Neural cell (in vitro differentiated cells): ENCODE results near the gene PAIP1. TPM values are rescaled to one million over a fixed set of nuclear protein-coding genes. Genes with fewer than 3 reads are reported as not detected.

Experiments
- H2AFZ ChIP-seq: fragments of 200-600, 300-800 bp; sonication (generic), shearing (Covaris generic); 2 replicates; pipeline ENCODE4 v1.6.0; 2014; ENCODE audit warnings: low read depth, mild to moderate bottlenecking, antibody characterized with exemption, low read length, moderate library complexity
- H3F3A ChIP-seq: fragments of 200-600 bp; shearing (Covaris generic); 2 replicates; pipeline ENCODE4 v1.6.1; 2016; ENCODE audit warnings: mild to moderate bottlenecking, moderate library complexity, mixed read lengths, antibody characterized with exemption, low read length; ENCODE audit not compliant: insufficient read depth, poor library complexity, severe bottlenecking
- H3K27ac ChIP-seq: fragments of 200-600, 300-800 bp; sonication (generic), shearing (Covaris generic); 2 replicates; pipeline ENCODE4 v1.5.1; 2014; ENCODE audit warnings: mild to moderate bottlenecking, low read length, moderate library complexity
- H3K27me3 ChIP-seq: fragments of 300-800, 200-600 bp; sonication (generic), shearing (Covaris generic); 2 replicates; pipeline ENCODE4 v1.6.0; 2014; ENCODE audit warnings: mild to moderate bottlenecking, low read depth, low read length, moderate library complexity; ENCODE audit not compliant: insufficient read depth
- H3K36me3 ChIP-seq: fragments of 300-800, 200-600 bp; sonication (generic), shearing (Covaris generic); 2 replicates; pipeline ENCODE4 v1.5.1; 2014; ENCODE audit warnings: mild to moderate bottlenecking, antibody characterized with exemption, low read length, moderate library complexity; ENCODE audit not compliant: insufficient read depth
- H3K4me2 ChIP-seq: fragments of 300-800, 200-600 bp; sonication (generic), shearing (Covaris generic); 2 replicates; pipeline ENCODE4 v1.6.0; 2014; ENCODE audit warnings: mild to moderate bottlenecking, low read length
- H3K4me3 ChIP-seq: fragments of 300-800, 200-600 bp; sonication (generic), shearing (Covaris generic); 2 replicates; pipeline ENCODE4 v1.5.1; 2014; ENCODE audit warnings: mild to moderate bottlenecking, low read length, moderate library complexity
- H3K79me2 ChIP-seq: fragments of 200-600 bp; shearing (Covaris generic); replicated peaks from 2 replicates; pipeline ENCODE4 v1.6.0; 2014; ENCODE audit warnings: mild to moderate bottlenecking, low read length, moderate library complexity; ENCODE audit not compliant: insufficient read depth
- H3K9ac ChIP-seq: fragments of 300-800, 200-600 bp; sonication (generic), shearing (Covaris generic); 2 replicates; pipeline ENCODE4 v1.6.1; 2016; ENCODE audit warnings: mild to moderate bottlenecking, low read length, mixed read lengths
- H3K9me2 ChIP-seq: fragments of 200-600 bp; shearing (Covaris generic); 2 replicates; pipeline ENCODE4 v1.6.1; 2016; ENCODE audit warnings: mild to moderate bottlenecking, low read length, mixed read lengths; ENCODE audit not compliant: insufficient read depth
- H3K9me3 ChIP-seq: fragments of 200-600, 300-800 bp; sonication (generic), shearing (Covaris generic); 2 replicates; pipeline ENCODE4 v1.6.1; 2016; ENCODE audit warnings: mild to moderate bottlenecking, mixed run types, low read length, moderate library complexity, mixed read lengths
- H4K20me1 ChIP-seq: fragments of 200-600 bp; shearing (Covaris generic); 2 replicates; pipeline ENCODE4 v1.6.1; 2016; ENCODE audit warnings: mild to moderate bottlenecking, mixed run types; ENCODE audit not compliant: insufficient read depth
- EP300 ChIP-seq: fragments of 450-650 bp; conservative IDR thresholded peaks from 2 replicates; pipeline ENCODE4 v1.6.1; 2014; ENCODE audit warnings: antibody characterized with exemption, mild to moderate bottlenecking, moderate library complexity; ENCODE audit not compliant: poor library complexity, severe bottlenecking
- EZH2 ChIP-seq: fragments of 200-600, 300-800 bp; shearing (Covaris generic), sonication (generic); IDR thresholded peaks from 2 replicates; pipeline ENCODE4 v1.6.1; 2014; ENCODE audit warnings: antibody characterized with exemption, low read length, borderline replicate concordance, mild to moderate bottlenecking; ENCODE audit not compliant: insufficient read depth, poor library complexity, severe bottlenecking
- MXI1 ChIP-seq: fragments of 450-650 bp; conservative IDR thresholded peaks from 2 replicates; pipeline ENCODE4 v1.6.1; 2014; ENCODE audit warnings: antibody characterized with exemption, mild to moderate bottlenecking; ENCODE audit not compliant: poor library complexity, severe bottlenecking
- POLR2AphosphoS5 ChIP-seq: IDR thresholded peaks from 2 replicates; pipeline ENCODE4 v1.6.1; 2012
- RAD21 ChIP-seq: fragments of 450-650 bp; conservative IDR thresholded peaks from 2 replicates; pipeline ENCODE4 v1.6.1; 2014; ENCODE audit warnings: antibody characterized with exemption, mild to moderate bottlenecking, moderate library complexity
- SMC3 ChIP-seq: fragments of 450-650 bp; conservative IDR thresholded peaks from 2 replicates; pipeline ENCODE4 v1.6.1; 2014; ENCODE audit warnings: antibody characterized with exemption, mild to moderate bottlenecking, moderate library complexity; ENCODE audit not compliant: poor library complexity
- TAF1 ChIP-seq: IDR thresholded peaks from 2 replicates; pipeline ENCODE4 v1.6.1; 2012; ENCODE audit warnings: low read depth
- polyA plus RNA-seq: library from polyadenylated mRNA; depleted of rRNA; stranded (reverse); fragments of >200 nt; gene quantifications from 2 replicates; pipeline ENCODE4 v1.2.3, GENCODE V29; 2014
- TF ChIP-seq, protein P1 (sequence below): fragments of 450-650 bp; IDR thresholded peaks from 2 replicates; pipeline ENCODE4 v1.5.1; 2014; ENCODE audit warnings: antibody characterized with exemption, mild to moderate bottlenecking, moderate library complexity; ENCODE audit not compliant: poor library complexity, severe bottlenecking
- TF ChIP-seq, protein P2 (sequence below): IDR thresholded peaks from 2 replicates; pipeline ENCODE4 v1.6.1; 2012; ENCODE audit warnings: borderline replicate concordance

Gene PAIP1
- polyA plus RNA-seq, 1 donor from 2014 or later: 276 TPM

DNA sequence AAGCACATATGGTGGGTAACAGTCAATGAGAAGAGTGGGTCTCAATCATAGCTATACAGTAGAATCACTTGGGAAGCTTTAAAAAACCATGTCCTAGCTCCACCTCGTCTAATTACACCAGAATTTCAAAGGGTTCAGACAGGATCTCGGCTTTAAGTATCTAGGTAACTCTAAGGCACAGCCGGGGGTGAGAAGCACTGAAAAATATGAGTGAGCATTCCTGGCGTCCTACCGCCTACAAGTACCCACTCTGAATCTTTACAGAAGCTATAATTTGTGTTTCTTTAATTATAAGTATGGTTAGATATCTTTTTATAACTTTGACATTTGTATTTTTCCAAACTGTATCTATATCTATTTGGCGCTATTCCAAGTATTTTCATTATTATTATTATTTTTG lies 16.1 kb downstream of the PAIP1 start:
- no peak for TF ChIP-seq EZH2
- TF ChIP-seq TAF1: no peak
- TF ChIP-seq RAD21: no peak
- TF ChIP-seq, protein P1, sequence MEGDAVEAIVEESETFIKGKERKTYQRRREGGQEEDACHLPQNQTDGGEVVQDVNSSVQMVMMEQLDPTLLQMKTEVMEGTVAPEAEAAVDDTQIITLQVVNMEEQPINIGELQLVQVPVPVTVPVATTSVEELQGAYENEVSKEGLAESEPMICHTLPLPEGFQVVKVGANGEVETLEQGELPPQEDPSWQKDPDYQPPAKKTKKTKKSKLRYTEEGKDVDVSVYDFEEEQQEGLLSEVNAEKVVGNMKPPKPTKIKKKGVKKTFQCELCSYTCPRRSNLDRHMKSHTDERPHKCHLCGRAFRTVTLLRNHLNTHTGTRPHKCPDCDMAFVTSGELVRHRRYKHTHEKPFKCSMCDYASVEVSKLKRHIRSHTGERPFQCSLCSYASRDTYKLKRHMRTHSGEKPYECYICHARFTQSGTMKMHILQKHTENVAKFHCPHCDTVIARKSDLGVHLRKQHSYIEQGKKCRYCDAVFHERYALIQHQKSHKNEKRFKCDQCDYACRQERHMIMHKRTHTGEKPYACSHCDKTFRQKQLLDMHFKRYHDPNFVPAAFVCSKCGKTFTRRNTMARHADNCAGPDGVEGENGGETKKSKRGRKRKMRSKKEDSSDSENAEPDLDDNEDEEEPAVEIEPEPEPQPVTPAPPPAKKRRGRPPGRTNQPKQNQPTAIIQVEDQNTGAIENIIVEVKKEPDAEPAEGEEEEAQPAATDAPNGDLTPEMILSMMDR: no peak
- TF ChIP-seq MXI1: no peak
- TF ChIP-seq, protein P2, sequence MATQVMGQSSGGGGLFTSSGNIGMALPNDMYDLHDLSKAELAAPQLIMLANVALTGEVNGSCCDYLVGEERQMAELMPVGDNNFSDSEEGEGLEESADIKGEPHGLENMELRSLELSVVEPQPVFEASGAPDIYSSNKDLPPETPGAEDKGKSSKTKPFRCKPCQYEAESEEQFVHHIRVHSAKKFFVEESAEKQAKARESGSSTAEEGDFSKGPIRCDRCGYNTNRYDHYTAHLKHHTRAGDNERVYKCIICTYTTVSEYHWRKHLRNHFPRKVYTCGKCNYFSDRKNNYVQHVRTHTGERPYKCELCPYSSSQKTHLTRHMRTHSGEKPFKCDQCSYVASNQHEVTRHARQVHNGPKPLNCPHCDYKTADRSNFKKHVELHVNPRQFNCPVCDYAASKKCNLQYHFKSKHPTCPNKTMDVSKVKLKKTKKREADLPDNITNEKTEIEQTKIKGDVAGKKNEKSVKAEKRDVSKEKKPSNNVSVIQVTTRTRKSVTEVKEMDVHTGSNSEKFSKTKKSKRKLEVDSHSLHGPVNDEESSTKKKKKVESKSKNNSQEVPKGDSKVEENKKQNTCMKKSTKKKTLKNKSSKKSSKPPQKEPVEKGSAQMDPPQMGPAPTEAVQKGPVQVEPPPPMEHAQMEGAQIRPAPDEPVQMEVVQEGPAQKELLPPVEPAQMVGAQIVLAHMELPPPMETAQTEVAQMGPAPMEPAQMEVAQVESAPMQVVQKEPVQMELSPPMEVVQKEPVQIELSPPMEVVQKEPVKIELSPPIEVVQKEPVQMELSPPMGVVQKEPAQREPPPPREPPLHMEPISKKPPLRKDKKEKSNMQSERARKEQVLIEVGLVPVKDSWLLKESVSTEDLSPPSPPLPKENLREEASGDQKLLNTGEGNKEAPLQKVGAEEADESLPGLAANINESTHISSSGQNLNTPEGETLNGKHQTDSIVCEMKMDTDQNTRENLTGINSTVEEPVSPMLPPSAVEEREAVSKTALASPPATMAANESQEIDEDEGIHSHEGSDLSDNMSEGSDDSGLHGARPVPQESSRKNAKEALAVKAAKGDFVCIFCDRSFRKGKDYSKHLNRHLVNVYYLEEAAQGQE: no peak
- TF ChIP-seq EP300: no peak
- no peak for TF ChIP-seq SMC3
- TF ChIP-seq POLR2AphosphoS5: no peak

DNA sequence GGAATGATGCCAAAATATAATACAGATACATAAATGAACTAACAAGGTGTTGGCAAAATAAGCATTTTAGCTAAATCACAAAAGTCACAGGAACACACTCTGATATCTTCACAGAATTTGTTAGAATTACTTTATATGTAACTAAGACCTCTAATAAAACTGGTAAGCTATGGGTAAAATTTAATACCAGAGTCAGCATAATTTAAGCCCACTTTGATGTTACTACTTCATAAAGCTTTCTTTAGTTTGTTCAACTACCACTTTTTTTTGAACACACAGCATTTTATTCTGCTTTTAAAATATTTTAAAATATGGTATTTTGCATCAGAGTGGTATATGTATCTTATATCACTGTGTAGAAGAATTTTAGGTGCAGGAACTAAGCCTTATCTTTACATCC lies 19.9 kb downstream of the PAIP1 start:
- no peaks in the 10 kb centered on the region for H3K9me3 ChIP-seq
- no peaks in the 10 kb centered on the region for H3K9me2 ChIP-seq
- H3K27me3 ChIP-seq: no peaks in the 10 kb centered on the region
- H3K27ac ChIP-seq: no peak overlapping the region
- TF ChIP-seq EP300 (no peak), SMC3 (no peak)
- TF ChIP-seq, protein P1: no peak
- H3K4me2 ChIP-seq: no peak overlapping the region
- peaks cover 9% of the 10 kb centered on the region for H3K79me2 ChIP-seq
- no peak overlapping the region for H3K9ac ChIP-seq
- H3F3A ChIP-seq: no peaks in the 10 kb centered on the region
- H3K4me3 ChIP-seq: no peak overlapping the region
- no peak overlapping the region for H2AFZ ChIP-seq
- peaks cover 30% of the 10 kb centered on the region for H3K36me3 ChIP-seq
- no peaks in the 10 kb centered on the region for H4K20me1 ChIP-seq

More for the DNA sequence above, 16.1 kb downstream of the PAIP1 start:
- H3K36me3 ChIP-seq: peaks cover 10% of the 10 kb centered on the region
- H2AFZ ChIP-seq: no peak overlapping the region
- H3K79me2 ChIP-seq: peaks cover 18% of the 10 kb centered on the region
- no peak overlapping the region for H3K4me2 ChIP-seq
- no peaks in the 10 kb centered on the region for H3K9me3 ChIP-seq
- H3K27me3 ChIP-seq: no peaks in the 10 kb centered on the region
- H4K20me1 ChIP-seq: no peaks in the 10 kb centered on the region
- no peak overlapping the region for H3K9ac ChIP-seq
- no peak overlapping the region for H3K4me3 ChIP-seq
- no peak overlapping the region for H3K27ac ChIP-seq
- no peaks in the 10 kb centered on the region for H3K9me2 ChIP-seq
- no peaks in the 10 kb centered on the region for H3F3A ChIP-seq
